ENCODE data around the gene PAPLN.

The PAPLN gene

DNA sequence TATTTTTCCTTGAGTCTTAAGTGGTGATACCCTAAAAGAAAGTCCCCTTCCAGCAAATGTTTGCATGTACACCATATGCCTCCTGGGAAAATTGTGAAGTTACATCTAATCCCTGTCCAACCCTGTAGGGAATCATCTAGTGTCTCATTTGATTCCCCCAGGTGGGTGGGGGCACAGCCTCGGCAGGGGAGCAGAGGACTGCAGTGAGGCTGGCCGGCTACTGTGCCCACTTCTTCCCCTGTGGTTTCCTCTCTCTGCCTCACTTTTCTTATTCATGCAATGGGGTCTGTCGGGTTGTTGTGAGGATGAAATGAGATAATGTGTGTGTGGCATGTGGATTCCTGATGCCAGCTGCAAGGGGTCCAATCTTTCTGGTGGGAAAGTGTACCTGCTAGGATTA lies 6.0 kb downstream of the PAPLN start:
- Histone ChIP-seq H2AFZ (ENCODE audit: insufficient read depth, low read length, poor library complexity) (no peak overlapping the region), H2AK5ac (ENCODE audit: low read length) (no peak overlapping the region), H4K12ac (ENCODE audit: low read depth, low read length) (no peak overlapping the region), H3K18ac (ENCODE audit: low read length) (no peak overlapping the region), H4K8ac (ENCODE audit: low read depth, low read length) (no peak overlapping the region), H4K91ac (ENCODE audit: low read depth, low read length) (no peak overlapping the region), H3K4ac (ENCODE audit: low read depth, low read length) (no peak overlapping the region), H2BK12ac (ENCODE audit: low read length) (no peak overlapping the region), H3K27me3 (ENCODE audit: insufficient read depth, low read length) (peaks cover 22% of the 10 kb centered on the region), H3K9ac (ENCODE audit: low read length) (no peak overlapping the region), H3K79me2 (ENCODE audit: control insufficient read depth, insufficient read depth, low read length, poor library complexity) (no peaks in the 10 kb centered on the region), H3K4me1 (ENCODE audit: control insufficient read depth in 1 of 2, insufficient read depth in 2 of 2, low read length in 2 of 2) (no peaks in the 10 kb centered on the region), H3K14ac (ENCODE audit: low read length) (no peak overlapping the region), H3K27ac (ENCODE audit: low read depth, low read length) (no peak overlapping the region), H3K4me3 (ENCODE audit: low read depth, low read length) (no peak overlapping the region), H3K23ac (ENCODE audit: low read length) (no peak overlapping the region), H3K9me3 (ENCODE audit: insufficient read depth, low read depth, low read length) (peaks cover 2% of the 10 kb centered on the region), H3K36me3 (ENCODE audit: control insufficient read depth in 1 of 2, insufficient read depth in 2 of 2, low read length in 2 of 2) (no peaks in the 10 kb centered on the region), H2BK5ac (ENCODE audit: low read depth, low read length, poor library complexity) (no peak overlapping the region), H2BK120ac (ENCODE audit: insufficient read depth, low read length, poor library complexity) (no peak overlapping the region), H3K4me2 (ENCODE audit: low read length) (no peak overlapping the region), H3K79me1 (ENCODE audit: low read length) (no peaks in the 10 kb centered on the region)
- DNase-seq, result no peak
- no CpG with 5 or more reads among the region's 3 CpGs for WGBS (ENCODE audit: extremely low coverage, insufficient coverage, insufficient read length)

DNA sequence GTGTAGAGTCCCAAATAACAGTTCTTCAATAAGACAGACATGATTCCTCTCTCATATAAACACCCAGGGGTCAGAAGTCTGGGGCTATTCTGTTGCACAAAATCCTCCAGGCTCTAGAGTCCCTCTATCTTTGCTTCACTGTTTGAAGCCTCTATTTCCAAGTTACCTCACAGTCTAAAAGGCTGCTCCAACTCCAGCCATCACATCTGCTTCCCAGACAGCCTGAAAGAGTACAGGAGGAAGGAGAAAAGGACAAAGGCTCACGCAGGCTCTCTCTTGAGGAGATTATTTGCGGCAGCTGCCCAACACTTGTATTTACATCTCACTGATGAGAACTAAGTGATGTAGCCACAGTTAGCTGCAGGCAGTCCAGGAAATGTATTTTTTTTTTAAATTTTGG lies 6.4 kb downstream of the PAPLN start:
- no peak overlapping the region for H3K9ac ChIP-seq (ENCODE audit: low read length)
- DNase-seq, result no peak
- no CpG with 5 or more reads among the region's 2 CpGs for WGBS (ENCODE audit: extremely low coverage, insufficient coverage, insufficient read length)

DNA sequence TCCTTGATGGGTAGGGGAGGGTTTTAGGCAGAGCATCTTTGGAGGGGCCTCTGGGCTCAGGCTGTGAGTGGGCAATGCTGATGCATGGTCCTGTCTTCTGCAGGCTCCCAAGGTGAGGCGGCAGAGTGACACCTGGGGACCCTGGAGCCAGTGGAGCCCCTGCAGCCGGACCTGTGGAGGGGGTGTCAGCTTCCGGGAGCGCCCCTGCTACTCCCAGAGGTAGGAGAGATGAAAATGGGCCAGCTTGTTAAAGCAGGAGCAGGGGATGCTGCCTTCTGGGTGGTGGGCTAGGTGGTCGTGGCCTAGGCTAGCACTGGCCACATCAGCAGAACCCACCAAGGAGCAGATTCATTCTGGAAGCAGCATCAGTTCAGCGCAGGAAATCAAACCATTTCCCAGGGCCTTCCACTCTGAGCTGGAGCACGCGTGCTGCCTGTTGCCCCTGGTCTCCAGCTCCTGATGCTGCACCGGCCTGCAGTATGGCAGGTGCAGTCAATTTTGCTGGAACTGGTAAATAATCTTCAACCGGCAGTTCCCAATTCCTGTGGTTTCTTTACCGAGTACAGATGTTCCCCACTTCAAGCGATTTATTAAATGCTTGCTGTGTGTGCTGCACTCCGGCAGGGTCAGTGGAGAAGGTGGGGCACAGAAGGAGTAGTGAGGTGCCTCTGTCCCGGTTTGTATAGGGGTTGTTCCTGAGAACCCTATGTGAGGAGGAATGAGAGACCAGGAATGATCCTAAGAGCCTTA lies 7.4 kb downstream of the PAPLN start:
- Histone ChIP-seq H3K4me1 (ENCODE audit: control insufficient read depth in 1 of 2, insufficient read depth in 2 of 2, low read length in 2 of 2) (no peaks in the 10 kb centered on the region), H3K14ac (ENCODE audit: low read length) (no peak overlapping the region), H3K9ac (ENCODE audit: low read length) (no peak overlapping the region), H3K36me3 (ENCODE audit: control insufficient read depth in 1 of 2, insufficient read depth in 2 of 2, low read length in 2 of 2) (no peaks in the 10 kb centered on the region), H2BK5ac (ENCODE audit: low read depth, low read length, poor library complexity) (no peak overlapping the region), H2AK5ac (ENCODE audit: low read length) (no peak overlapping the region), H3K4me2 (ENCODE audit: low read length) (no peak overlapping the region), H3K79me1 (ENCODE audit: low read length) (no peaks in the 10 kb centered on the region), H3K79me2 (ENCODE audit: control insufficient read depth, insufficient read depth, low read length, poor library complexity) (no peaks in the 10 kb centered on the region), H3K23ac (ENCODE audit: low read length) (no peak overlapping the region), H4K8ac (ENCODE audit: low read depth, low read length) (no peak overlapping the region), H3K4ac (ENCODE audit: low read depth, low read length) (no peak overlapping the region), H2BK12ac (ENCODE audit: low read length) (no peak overlapping the region), H3K9me3 (ENCODE audit: insufficient read depth, low read depth, low read length) (no peaks in the 10 kb centered on the region), H2BK120ac (ENCODE audit: insufficient read depth, low read length, poor library complexity) (no peak overlapping the region), H4K91ac (ENCODE audit: low read depth, low read length) (no peak overlapping the region), H4K12ac (ENCODE audit: low read depth, low read length) (no peak overlapping the region), H3K27me3 (ENCODE audit: insufficient read depth, low read length) (peaks cover 13% of the 10 kb centered on the region), H3K27ac (ENCODE audit: low read depth, low read length) (no peak overlapping the region), H2AFZ (ENCODE audit: insufficient read depth, low read length, poor library complexity) (no peak overlapping the region), H3K4me3 (ENCODE audit: low read depth, low read length) (no peak overlapping the region), H3K18ac (ENCODE audit: low read length) (no peak overlapping the region)
- DNase-seq, result no peak
- no CpG with 5 or more reads among the region's 14 CpGs for WGBS (ENCODE audit: extremely low coverage, insufficient coverage, insufficient read length)

More for the DNA sequence above, 6.4 kb downstream of the PAPLN start:
- no peak overlapping the region for H2BK120ac ChIP-seq (ENCODE audit: insufficient read depth, low read length, poor library complexity)
- H3K23ac ChIP-seq (ENCODE audit: low read length), result no peak overlapping the region
- no peak overlapping the region for H3K18ac ChIP-seq (ENCODE audit: low read length)
- H4K12ac ChIP-seq (ENCODE audit: low read depth, low read length), result no peak overlapping the region
- no peak overlapping the region for H3K14ac ChIP-seq (ENCODE audit: low read length)
- peaks cover 2% of the 10 kb centered on the region for H3K9me3 ChIP-seq (ENCODE audit: insufficient read depth, low read depth, low read length)
- no peaks in the 10 kb centered on the region for H3K4me1 ChIP-seq (ENCODE audit: control insufficient read depth in 1 of 2, insufficient read depth in 2 of 2, low read length in 2 of 2)
- H3K79me2 ChIP-seq (ENCODE audit: control insufficient read depth, insufficient read depth, low read length, poor library complexity), result no peaks in the 10 kb centered on the region
- H3K79me1 ChIP-seq (ENCODE audit: low read length), result no peaks in the 10 kb centered on the region
- H3K36me3 ChIP-seq (ENCODE audit: control insufficient read depth in 1 of 2, insufficient read depth in 2 of 2, low read length in 2 of 2), result no peaks in the 10 kb centered on the region
- no peak overlapping the region for H3K4me3 ChIP-seq (ENCODE audit: low read depth, low read length)
- no peak overlapping the region for H2AK5ac ChIP-seq (ENCODE audit: low read length)
- peaks cover 20% of the 10 kb centered on the region for H3K27me3 ChIP-seq (ENCODE audit: insufficient read depth, low read length)
- H2BK12ac ChIP-seq (ENCODE audit: low read length), result no peak overlapping the region
- no peak overlapping the region for H4K8ac ChIP-seq (ENCODE audit: low read depth, low read length)
- no peak overlapping the region for H3K4ac ChIP-seq (ENCODE audit: low read depth, low read length)
- no peak overlapping the region for H4K91ac ChIP-seq (ENCODE audit: low read depth, low read length)
- no peak overlapping the region for H3K27ac ChIP-seq (ENCODE audit: low read depth, low read length)
- H2BK5ac ChIP-seq (ENCODE audit: low read depth, low read length, poor library complexity), result no peak overlapping the region
- H2AFZ ChIP-seq (ENCODE audit: insufficient read depth, low read length, poor library complexity), result no peak overlapping the region
- H3K4me2 ChIP-seq (ENCODE audit: low read length), result no peak overlapping the region

DNA sequence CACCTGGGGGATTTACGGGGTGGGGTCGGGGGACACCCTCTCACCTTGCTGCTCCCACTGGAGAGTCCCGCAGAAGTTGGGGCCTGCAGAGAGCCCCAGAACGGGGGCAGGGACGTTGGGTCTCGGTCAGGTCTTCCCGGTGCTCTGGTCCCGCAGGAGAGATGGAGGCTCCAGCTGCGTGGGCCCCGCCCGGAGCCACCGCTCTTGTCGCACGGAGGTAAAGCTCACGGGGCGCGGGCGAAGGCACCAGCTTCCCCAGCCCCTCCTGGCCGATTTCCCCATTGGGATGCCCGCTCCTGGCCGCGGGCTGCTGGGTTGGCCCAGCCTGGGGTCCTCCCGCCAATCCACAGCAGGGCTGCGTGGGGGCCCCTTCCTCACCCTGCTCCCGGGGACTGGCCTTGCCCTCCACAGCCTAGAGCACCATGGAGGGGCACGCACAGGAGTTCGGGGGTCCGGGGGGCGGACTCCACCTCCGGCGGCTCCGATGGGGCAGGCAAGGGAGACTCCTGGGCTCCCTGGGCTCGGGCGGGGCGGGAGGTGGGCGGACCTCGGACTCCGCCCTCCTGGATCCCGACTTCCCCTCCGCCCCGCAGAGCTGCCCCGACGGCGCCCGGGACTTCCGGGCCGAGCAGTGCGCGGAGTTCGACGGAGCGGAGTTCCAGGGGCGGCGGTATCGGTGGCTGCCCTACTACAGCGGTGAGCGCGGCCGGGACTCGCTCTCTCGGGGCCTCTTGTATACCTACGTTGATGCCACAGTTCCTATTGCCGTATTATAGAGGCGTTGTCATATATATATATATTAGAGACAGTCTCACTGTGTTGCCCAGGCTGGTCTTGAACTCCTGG lies 8.4 kb downstream of the PAPLN start:
- peak overlapping the region; percentile 27 for H2AFZ ChIP-seq (ENCODE audit: insufficient read depth, low read length, poor library complexity)
- WGBS (ENCODE audit: extremely low coverage, insufficient coverage, insufficient read length), result no CpG with 5 or more reads among the region's 64 CpGs
- no peak overlapping the region for H3K23ac ChIP-seq (ENCODE audit: low read length)
- H4K91ac ChIP-seq (ENCODE audit: low read depth, low read length), result no peak overlapping the region
- H3K27ac ChIP-seq (ENCODE audit: low read depth, low read length), result no peak overlapping the region
- no peak overlapping the region for H3K4ac ChIP-seq (ENCODE audit: low read depth, low read length)
- H3K9me3 ChIP-seq (ENCODE audit: insufficient read depth, low read depth, low read length), result no peaks in the 10 kb centered on the region
- peaks cover 5% of the 10 kb centered on the region for H3K27me3 ChIP-seq (ENCODE audit: insufficient read depth, low read length)
- H3K79me1 ChIP-seq (ENCODE audit: low read length), result no peaks in the 10 kb centered on the region
- no peaks in the 10 kb centered on the region for H3K79me2 ChIP-seq (ENCODE audit: control insufficient read depth, insufficient read depth, low read length, poor library complexity)
- no peak overlapping the region for H2BK120ac ChIP-seq (ENCODE audit: insufficient read depth, low read length, poor library complexity)
- no peak overlapping the region for H2BK5ac ChIP-seq (ENCODE audit: low read depth, low read length, poor library complexity)
- H3K14ac ChIP-seq (ENCODE audit: low read length), result no peak overlapping the region
- peak overlapping the region; percentile 29 for H3K4me3 ChIP-seq (ENCODE audit: low read depth, low read length)
- peak; percentile 46 to 56 for DNase-seq
- H3K4me1 ChIP-seq (ENCODE audit: control insufficient read depth in 1 of 2, insufficient read depth in 2 of 2, low read length in 2 of 2), result no peaks in the 10 kb centered on the region
- no peak overlapping the region for H4K12ac ChIP-seq (ENCODE audit: low read depth, low read length)
- no peak overlapping the region for H3K9ac ChIP-seq (ENCODE audit: low read length)
- peak overlapping the region; percentile 37 for H3K4me2 ChIP-seq (ENCODE audit: low read length)
- H3K18ac ChIP-seq (ENCODE audit: low read length), result no peak overlapping the region
- H3K36me3 ChIP-seq (ENCODE audit: control insufficient read depth in 1 of 2, insufficient read depth in 2 of 2, low read length in 2 of 2), result no peaks in the 10 kb centered on the region
- no peak overlapping the region for H2BK12ac ChIP-seq (ENCODE audit: low read length)
- no peak overlapping the region for H2AK5ac ChIP-seq (ENCODE audit: low read length)
- no peak overlapping the region for H4K8ac ChIP-seq (ENCODE audit: low read depth, low read length)

Data from trophoblast cell (in vitro differentiated cells and primary cell).